NOMO-1 treated with dmso at 0.1 percent for 144 hours (cell line): ENCODE data around the gene GOLT1B.

Experiments used
- DNase-seq: peaks from one replicate; lab custom pipeline; 2025; ENCODE audit not compliant: unreplicated experiment; lab: John Stamatoyannopoulos, UW

Gene GOLT1B

DNA sequence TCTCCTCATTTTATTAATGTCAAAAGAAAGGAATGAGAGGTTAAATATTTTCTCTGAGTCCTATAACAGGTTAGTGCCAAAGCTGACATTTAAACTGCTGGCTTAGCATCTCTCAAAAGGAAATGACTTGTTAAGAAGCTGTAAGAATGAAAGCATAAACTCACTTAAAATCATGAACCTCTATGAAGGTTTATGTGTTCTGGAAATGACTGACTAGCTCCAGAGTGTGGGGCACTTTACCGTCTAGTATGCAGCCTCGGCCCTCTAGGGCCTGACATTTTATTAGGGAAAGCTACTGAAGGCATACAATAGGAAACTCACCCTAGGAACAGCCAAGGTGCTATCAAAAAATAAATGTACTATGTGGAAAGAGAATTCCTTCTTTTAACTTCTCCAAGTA is 59.6 kb downstream of the GOLT1B start:
- no peak for DNase-seq

DNA sequence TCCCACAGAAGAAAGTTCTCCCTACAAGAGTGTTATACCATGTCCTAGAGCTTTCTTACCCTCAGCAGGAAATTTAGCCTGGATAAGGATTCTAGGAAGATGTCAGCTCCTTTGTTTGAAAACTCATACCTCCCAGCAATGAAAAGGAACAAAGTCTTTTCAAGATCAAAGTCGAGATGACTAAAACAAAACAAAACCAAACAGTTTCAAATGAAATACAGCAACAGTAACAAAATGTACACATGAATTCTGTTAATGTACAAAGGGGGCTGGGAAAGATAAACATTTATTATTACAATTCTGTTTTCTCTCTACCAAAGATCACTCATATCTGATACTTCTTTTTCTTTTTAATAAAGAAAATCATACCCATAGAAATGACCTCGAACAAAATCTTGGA is 61.3 kb downstream of the GOLT1B start:
- DNase-seq = no peak

DNA sequence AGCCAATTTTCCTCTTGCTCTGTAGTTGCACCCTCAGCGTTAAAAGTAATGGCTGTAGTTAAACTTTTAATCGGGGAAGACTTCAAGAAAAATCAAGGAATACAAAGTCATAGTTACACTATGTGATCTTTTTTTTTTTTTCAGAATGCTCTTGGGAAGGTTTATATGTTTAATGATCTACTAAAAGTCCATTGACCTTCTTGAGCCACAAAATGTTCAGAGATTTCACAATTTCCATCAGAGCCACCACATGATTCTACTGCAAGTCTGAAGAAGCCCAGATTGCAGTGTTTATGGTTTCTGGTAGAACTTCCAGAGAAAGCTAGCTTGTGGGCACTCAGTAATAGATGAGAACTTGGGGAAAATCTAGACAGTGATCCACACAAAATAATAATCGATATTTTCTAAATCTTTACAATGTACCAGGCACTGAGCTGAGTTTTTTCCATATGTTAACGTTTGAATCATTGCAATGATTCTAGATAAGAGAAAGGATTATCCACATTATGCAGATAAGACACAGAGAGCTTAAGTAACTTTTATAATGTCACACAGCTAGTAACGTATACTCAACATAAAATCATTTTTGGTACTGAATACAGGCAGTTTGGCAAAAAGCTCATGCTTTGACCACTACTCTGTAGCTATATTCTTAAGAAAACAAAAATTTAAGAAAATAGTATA is 64.8 kb downstream of the GOLT1B start:
- no peak for DNase-seq

DNA sequence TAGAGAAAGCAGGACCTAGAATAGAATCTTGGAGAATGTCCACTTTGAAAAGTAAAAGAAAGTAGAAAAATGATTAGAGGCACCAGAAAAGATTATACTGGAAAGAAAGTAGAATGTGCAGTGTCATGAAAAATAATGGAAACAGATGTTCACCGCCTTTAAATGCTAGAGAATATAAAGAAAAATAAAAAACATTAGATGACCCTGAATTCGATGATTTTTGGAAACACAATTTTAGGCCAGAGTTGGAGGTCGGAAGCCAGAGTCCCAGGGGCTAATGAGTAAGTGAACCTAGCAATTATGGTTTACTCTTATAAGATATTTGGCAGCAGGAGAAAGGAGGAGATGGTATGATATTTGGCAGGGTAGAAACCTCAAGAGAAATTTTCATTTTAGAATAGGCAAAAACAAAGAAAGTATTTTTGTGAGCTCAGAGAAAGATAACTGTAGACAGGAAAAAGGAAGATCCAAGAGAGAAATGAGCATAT is 65.4 kb downstream of the GOLT1B start:
- DNase-seq = no peak
